Panc1 (cell line): ENCODE results near the gene KLF16.

ENCODE experiments used
- CTCF ChIP-seq: fragments of 450-650 bp; IDR thresholded peaks from 2 replicates; pipeline ENCODE4 v1.5.1; 2017; ENCODE audit warnings: mild to moderate bottlenecking
- TCF7L2 ChIP-seq: IDR thresholded peaks from 2 replicates; pipeline ENCODE4 v1.6.1; 2011; ENCODE audit warnings: mild to moderate bottlenecking, low read depth, low read length, inconsistent platforms

GRCh38 chr19:1849132-1849474 is 14.3 kb downstream of the KLF16 start:
- TF ChIP-seq TCF7L2 (no peak), CTCF (no peak)
